ENCODE data around the gene DEGS2. TPM values are rescaled to one million over a fixed set of nuclear protein-coding genes. Genes with fewer than 3 reads are reported as not detected.

Gene DEGS2
- total RNA-seq, 1 experiment from 2014 or later: 1.6 TPM

DNA sequence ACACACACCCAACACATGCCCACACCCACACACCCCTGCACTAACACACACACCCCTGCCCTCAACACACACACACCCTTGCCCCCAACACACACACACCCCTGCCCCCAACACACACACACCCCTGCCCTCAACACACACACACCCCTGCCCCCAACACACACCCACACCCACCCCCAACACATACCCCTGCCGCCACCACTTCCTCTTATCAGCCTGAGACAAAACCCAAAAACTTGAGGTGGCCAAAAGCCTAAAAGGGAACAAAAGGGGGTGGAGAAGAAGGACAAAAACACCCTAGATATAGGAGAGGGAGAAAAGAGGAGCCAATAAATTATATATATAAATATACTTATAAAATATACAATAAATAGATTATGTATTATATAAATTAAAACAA is 9.1 kb upstream of the DEGS2 start (continued):
- TF ChIP-seq EMX1 (CRISPR knock-in tag; IDR thresholded peaks at IDR 0.05): no peak
- no peak for TF ChIP-seq GABPB1 (CRISPR knock-in tag; IDR thresholded peaks at IDR 0.05)
- TF ChIP-seq, protein P1, sequence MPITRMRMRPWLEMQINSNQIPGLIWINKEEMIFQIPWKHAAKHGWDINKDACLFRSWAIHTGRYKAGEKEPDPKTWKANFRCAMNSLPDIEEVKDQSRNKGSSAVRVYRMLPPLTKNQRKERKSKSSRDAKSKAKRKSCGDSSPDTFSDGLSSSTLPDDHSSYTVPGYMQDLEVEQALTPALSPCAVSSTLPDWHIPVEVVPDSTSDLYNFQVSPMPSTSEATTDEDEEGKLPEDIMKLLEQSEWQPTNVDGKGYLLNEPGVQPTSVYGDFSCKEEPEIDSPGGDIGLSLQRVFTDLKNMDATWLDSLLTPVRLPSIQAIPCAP (CRISPR knock-in tag; IDR thresholded peaks at IDR 0.05): no peak
- no peak for TF ChIP-seq ZNF416 (CRISPR knock-in tag; IDR thresholded peaks at IDR 0.05)
- TF ChIP-seq, protein P2, sequence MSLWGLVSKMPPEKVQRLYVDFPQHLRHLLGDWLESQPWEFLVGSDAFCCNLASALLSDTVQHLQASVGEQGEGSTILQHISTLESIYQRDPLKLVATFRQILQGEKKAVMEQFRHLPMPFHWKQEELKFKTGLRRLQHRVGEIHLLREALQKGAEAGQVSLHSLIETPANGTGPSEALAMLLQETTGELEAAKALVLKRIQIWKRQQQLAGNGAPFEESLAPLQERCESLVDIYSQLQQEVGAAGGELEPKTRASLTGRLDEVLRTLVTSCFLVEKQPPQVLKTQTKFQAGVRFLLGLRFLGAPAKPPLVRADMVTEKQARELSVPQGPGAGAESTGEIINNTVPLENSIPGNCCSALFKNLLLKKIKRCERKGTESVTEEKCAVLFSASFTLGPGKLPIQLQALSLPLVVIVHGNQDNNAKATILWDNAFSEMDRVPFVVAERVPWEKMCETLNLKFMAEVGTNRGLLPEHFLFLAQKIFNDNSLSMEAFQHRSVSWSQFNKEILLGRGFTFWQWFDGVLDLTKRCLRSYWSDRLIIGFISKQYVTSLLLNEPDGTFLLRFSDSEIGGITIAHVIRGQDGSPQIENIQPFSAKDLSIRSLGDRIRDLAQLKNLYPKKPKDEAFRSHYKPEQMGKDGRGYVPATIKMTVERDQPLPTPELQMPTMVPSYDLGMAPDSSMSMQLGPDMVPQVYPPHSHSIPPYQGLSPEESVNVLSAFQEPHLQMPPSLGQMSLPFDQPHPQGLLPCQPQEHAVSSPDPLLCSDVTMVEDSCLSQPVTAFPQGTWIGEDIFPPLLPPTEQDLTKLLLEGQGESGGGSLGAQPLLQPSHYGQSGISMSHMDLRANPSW (CRISPR knock-in tag; conservative IDR thresholded peaks at IDR 0.05; ENCODE audit: low read depth): no peak
- TF ChIP-seq NR2C2 (CRISPR knock-in tag; IDR thresholded peaks at IDR 0.05): no peak
- TF ChIP-seq, protein P3, sequence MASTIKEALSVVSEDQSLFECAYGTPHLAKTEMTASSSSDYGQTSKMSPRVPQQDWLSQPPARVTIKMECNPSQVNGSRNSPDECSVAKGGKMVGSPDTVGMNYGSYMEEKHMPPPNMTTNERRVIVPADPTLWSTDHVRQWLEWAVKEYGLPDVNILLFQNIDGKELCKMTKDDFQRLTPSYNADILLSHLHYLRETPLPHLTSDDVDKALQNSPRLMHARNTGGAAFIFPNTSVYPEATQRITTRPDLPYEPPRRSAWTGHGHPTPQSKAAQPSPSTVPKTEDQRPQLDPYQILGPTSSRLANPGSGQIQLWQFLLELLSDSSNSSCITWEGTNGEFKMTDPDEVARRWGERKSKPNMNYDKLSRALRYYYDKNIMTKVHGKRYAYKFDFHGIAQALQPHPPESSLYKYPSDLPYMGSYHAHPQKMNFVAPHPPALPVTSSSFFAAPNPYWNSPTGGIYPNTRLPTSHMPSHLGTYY (CRISPR knock-in tag; IDR thresholded peaks at IDR 0.05): no peak
- TF ChIP-seq GTF2I (CRISPR knock-in tag; conservative IDR thresholded peaks at IDR 0.05): no peak
- TF ChIP-seq, protein P4, sequence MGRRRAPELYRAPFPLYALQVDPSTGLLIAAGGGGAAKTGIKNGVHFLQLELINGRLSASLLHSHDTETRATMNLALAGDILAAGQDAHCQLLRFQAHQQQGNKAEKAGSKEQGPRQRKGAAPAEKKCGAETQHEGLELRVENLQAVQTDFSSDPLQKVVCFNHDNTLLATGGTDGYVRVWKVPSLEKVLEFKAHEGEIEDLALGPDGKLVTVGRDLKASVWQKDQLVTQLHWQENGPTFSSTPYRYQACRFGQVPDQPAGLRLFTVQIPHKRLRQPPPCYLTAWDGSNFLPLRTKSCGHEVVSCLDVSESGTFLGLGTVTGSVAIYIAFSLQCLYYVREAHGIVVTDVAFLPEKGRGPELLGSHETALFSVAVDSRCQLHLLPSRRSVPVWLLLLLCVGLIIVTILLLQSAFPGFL (CRISPR knock-in tag; IDR thresholded peaks at IDR 0.05; ENCODE audit: borderline replicate concordance): no peak
- no peak for TF ChIP-seq FOXP1 (CRISPR knock-in tag; IDR thresholded peaks at IDR 0.05; ENCODE audit: borderline replicate concordance)
- TF ChIP-seq FOXK1 (CRISPR knock-in tag; IDR thresholded peaks at IDR 0.05): no peak
- TF ChIP-seq, protein P5, sequence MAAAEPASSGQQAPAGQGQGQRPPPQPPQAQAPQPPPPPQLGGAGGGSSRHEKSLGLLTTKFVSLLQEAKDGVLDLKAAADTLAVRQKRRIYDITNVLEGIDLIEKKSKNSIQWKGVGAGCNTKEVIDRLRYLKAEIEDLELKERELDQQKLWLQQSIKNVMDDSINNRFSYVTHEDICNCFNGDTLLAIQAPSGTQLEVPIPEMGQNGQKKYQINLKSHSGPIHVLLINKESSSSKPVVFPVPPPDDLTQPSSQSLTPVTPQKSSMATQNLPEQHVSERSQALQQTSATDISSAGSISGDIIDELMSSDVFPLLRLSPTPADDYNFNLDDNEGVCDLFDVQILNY (CRISPR knock-in tag; IDR thresholded peaks at IDR 0.05): no peak

DNA sequence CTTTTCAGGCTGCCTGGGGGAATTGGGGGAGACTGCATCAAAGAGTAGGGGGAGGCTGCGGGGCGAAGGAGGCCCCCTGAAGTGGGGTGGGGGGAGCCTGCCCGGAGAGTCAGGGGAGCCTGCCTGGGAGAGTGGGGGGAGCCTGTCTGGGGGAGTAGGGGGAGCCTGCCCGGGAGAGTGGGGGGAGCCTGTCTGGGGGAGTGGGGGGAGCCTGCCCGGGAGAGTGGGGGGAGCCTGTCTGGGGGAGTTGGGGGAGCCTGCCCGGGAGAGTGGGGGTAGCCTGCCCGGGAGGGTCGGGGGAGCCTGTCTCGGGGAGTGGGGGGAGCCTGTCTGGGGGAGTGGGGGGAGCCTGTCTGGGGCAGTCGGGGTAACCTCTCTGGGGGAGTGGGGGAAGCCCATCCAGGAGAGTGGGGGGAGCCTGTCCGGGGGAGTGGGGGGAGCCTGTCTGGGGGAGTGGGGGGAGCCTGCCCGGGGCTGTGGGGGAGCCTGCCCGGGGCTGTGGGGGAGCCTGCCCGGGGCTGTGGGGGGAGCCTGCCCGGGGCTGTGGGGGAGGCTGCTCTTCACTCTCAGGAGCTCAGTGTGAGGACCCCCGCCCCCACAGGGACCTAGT is 6.5 kb upstream of the DEGS2 start:
- ChIA-PET POLR2A (interaction anchor here (1.2 kb wide), 1 partner anchor 11 kb away, joined by 3 read pairs; no protein-coding TSS in a partner anchor), CTCF (interaction anchor here (0.6 to 3.0 kb wide), 14 partner anchors 8 to 563 kb away, joined by 3 to 47 read pairs (median 4); no protein-coding TSS in a partner anchor)
- Mint-ChIP-seq H3K4me3 (peak overlapping the region; percentile 64), H3K9me3 (no peaks in the 10 kb centered on the region), H3K4me1 (peaks cover 10% of the 10 kb centered on the region), H3K27me3 (ENCODE audit: low read depth) (peaks cover 34% of the 10 kb centered on the region), H3K27ac (no peak overlapping the region), H3K36me3 (no peaks in the 10 kb centered on the region)
- TF ChIP-seq, protein P6, sequence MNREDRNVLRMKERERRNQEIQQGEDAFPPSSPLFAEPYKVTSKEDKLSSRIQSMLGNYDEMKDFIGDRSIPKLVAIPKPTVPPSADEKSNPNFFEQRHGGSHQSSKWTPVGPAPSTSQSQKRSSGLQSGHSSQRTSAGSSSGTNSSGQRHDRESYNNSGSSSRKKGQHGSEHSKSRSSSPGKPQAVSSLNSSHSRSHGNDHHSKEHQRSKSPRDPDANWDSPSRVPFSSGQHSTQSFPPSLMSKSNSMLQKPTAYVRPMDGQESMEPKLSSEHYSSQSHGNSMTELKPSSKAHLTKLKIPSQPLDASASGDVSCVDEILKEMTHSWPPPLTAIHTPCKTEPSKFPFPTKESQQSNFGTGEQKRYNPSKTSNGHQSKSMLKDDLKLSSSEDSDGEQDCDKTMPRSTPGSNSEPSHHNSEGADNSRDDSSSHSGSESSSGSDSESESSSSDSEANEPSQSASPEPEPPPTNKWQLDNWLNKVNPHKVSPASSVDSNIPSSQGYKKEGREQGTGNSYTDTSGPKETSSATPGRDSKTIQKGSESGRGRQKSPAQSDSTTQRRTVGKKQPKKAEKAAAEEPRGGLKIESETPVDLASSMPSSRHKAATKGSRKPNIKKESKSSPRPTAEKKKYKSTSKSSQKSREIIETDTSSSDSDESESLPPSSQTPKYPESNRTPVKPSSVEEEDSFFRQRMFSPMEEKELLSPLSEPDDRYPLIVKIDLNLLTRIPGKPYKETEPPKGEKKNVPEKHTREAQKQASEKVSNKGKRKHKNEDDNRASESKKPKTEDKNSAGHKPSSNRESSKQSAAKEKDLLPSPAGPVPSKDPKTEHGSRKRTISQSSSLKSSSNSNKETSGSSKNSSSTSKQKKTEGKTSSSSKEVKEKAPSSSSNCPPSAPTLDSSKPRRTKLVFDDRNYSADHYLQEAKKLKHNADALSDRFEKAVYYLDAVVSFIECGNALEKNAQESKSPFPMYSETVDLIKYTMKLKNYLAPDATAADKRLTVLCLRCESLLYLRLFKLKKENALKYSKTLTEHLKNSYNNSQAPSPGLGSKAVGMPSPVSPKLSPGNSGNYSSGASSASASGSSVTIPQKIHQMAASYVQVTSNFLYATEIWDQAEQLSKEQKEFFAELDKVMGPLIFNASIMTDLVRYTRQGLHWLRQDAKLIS (CRISPR knock-in tag; IDR thresholded peaks at IDR 0.05; ENCODE audit: borderline replicate concordance): no peak
- TF ChIP-seq TEAD4 (CRISPR knock-in tag; IDR thresholded peaks at IDR 0.05) (no peak), SOX15 (CRISPR knock-in tag; IDR thresholded peaks at IDR 0.05) (no peak), IRF2 (CRISPR knock-in tag; IDR thresholded peaks at IDR 0.05; ENCODE audit: borderline replicate concordance, low read depth) (no peak), KAT7 (CRISPR knock-in tag; IDR thresholded peaks at IDR 0.05; ENCODE audit: borderline replicate concordance) (no peak), ZNF423 (CRISPR knock-in tag; IDR thresholded peaks at IDR 0.05) (no peak)
- TF ChIP-seq, protein P5 (CRISPR knock-in tag; IDR thresholded peaks at IDR 0.05): no peak
- TF ChIP-seq, protein P7, sequence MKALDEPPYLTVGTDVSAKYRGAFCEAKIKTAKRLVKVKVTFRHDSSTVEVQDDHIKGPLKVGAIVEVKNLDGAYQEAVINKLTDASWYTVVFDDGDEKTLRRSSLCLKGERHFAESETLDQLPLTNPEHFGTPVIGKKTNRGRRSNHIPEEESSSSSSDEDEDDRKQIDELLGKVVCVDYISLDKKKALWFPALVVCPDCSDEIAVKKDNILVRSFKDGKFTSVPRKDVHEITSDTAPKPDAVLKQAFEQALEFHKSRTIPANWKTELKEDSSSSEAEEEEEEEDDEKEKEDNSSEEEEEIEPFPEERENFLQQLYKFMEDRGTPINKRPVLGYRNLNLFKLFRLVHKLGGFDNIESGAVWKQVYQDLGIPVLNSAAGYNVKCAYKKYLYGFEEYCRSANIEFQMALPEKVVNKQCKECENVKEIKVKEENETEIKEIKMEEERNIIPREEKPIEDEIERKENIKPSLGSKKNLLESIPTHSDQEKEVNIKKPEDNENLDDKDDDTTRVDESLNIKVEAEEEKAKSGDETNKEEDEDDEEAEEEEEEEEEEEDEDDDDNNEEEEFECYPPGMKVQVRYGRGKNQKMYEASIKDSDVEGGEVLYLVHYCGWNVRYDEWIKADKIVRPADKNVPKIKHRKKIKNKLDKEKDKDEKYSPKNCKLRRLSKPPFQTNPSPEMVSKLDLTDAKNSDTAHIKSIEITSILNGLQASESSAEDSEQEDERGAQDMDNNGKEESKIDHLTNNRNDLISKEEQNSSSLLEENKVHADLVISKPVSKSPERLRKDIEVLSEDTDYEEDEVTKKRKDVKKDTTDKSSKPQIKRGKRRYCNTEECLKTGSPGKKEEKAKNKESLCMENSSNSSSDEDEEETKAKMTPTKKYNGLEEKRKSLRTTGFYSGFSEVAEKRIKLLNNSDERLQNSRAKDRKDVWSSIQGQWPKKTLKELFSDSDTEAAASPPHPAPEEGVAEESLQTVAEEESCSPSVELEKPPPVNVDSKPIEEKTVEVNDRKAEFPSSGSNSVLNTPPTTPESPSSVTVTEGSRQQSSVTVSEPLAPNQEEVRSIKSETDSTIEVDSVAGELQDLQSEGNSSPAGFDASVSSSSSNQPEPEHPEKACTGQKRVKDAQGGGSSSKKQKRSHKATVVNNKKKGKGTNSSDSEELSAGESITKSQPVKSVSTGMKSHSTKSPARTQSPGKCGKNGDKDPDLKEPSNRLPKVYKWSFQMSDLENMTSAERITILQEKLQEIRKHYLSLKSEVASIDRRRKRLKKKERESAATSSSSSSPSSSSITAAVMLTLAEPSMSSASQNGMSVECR (CRISPR knock-in tag; IDR thresholded peaks at IDR 0.05; ENCODE audit: borderline replicate concordance): no peak
- no peak for DNase-seq (ENCODE audit: low spot score)
- no peak for ATAC-seq

Measured in WTC11 (cell line).